HepG2 (cell line): ENCODE data around the gene SKI. TPM values are rescaled to one million over a fixed set of nuclear protein-coding genes. Genes with fewer than 3 reads are reported as not detected.

Experiments
- ATAC-seq: fragments of 200-7000 bp; cut with Tn5 transposase; 3 replicates; pipeline ENCODE4 v1.9.1; 2020; ENCODE audit warnings: mild to moderate bottlenecking, moderate library complexity
- BruUV-seq: library from RNA; stranded (reverse); fragments of 400-500 nt; replicated peaks from 2 replicates; lab custom pipeline; 2021; lab: Mats Ljungman, UMichigan
- CTCF ChIA-PET: fragments of 300-600 bp; formaldehyde crosslinking; extraction: SDS; loops from one replicate; lab custom pipeline; 2021; ENCODE audit warnings: low total read pairs, inconsistent platforms, low intra/inter-chr PET ratio; lab: Yijun Ruan, JAX
- POLR2A ChIA-PET: fragments of 350-600 bp; sonication (Branson Sonifier 250); formaldehyde crosslinking; loops from one replicate; lab custom pipeline; 2020; ENCODE audit warnings: antibody characterized with exemption, inconsistent platforms; lab: Yijun Ruan, JAX
- DNase-seq: peaks from one replicate; pipeline ENCODE4 v3.0.0-alpha.2; 2015; ENCODE audit warnings: low spot score
- FAIRE-seq: peaks from 3 replicates; lab custom pipeline; 2011; peaks lifted over from hg19 to GRCh38; lab: Jason Lieb, UNC
- H2AFZ ChIP-seq: one replicate; pipeline ENCODE4 v1.6.1; 2011; ENCODE audit warnings: low read length, inconsistent platforms
- H3K27ac ChIP-seq: fragments of 300-600 bp; 3 replicates; pipeline ENCODE4 v1.8.0; 2011; ENCODE audit warnings: mixed run types, mild to moderate bottlenecking, mixed read lengths, low read length, inconsistent platforms; ENCODE audit not compliant: insufficient read depth; ENCODE audit errors: extremely low read length
- H3K27me3 ChIP-seq, 2 experiments: fragments of 200-600 bp in 1 of 2; 2 replicates in 1 of 2; 3 replicates in 1 of 2; pipeline versions ENCODE4 v1.6.0 to v1.8.0; 2011; ENCODE audit warnings: low read length in 2 of 2, mild to moderate bottlenecking in 2 of 2, moderate library complexity in 2 of 2, inconsistent platforms in 1 of 2; ENCODE audit not compliant: insufficient read depth in 2 of 2, control insufficient read depth in 1 of 2
- H3K36me3 ChIP-seq, 2 experiments: fragments of 200-600 bp in 1 of 2; replicated peaks in 1 of 2; 2 replicates in 1 of 2; 3 replicates in 1 of 2; pipeline versions ENCODE4 v1.5.1 to v1.8.0; 2011; ENCODE audit warnings: low read length in 2 of 2, inconsistent platforms in 1 of 2; ENCODE audit not compliant: insufficient read depth in 2 of 2, control insufficient read depth in 1 of 2
- H3K4me1 ChIP-seq: 2 replicates; pipeline ENCODE4 v1.5.1; 2012; ENCODE audit warnings: low read length, inconsistent platforms; ENCODE audit not compliant: insufficient read depth
- H3K4me2 ChIP-seq: 2 replicates; pipeline ENCODE4 v1.6.0; 2011; ENCODE audit warnings: low read depth, low read length, inconsistent platforms
- H3K4me3 ChIP-seq, 3 experiments: fragments of 200-600 bp in 1 of 3; sonication (generic), shearing (Covaris generic) in 1 of 3; replicated peaks in 1 of 3; 2 replicates each; pipeline ENCODE4 v1.5.1; 2011 to 2016; ENCODE audit warnings: low read length in 3 of 3, inconsistent platforms in 2 of 3, low read depth in 2 of 3, mild to moderate bottlenecking in 2 of 3, control low read depth in 1 of 3, mixed read lengths in 1 of 3; ENCODE audit not compliant: insufficient read depth in 1 of 3
- H3K79me2 ChIP-seq: one replicate; pipeline ENCODE4 v1.6.1; 2011; ENCODE audit warnings: low read length, inconsistent platforms; ENCODE audit not compliant: insufficient read depth
- H3K9ac ChIP-seq: 2 replicates; pipeline ENCODE4 v1.6.0; 2011; ENCODE audit warnings: mild to moderate bottlenecking, low read depth, low read length, inconsistent platforms; ENCODE audit not compliant: insufficient read depth
- H3K9me3 ChIP-seq: 2 replicates; pipeline ENCODE4 v1.5.1; 2012; ENCODE audit warnings: mild to moderate bottlenecking, low read length
- H4K20me1 ChIP-seq: 2 replicates; pipeline ENCODE4 v1.6.0; 2011; ENCODE audit warnings: inconsistent platforms, mild to moderate bottlenecking, low read length, moderate library complexity; ENCODE audit not compliant: insufficient read depth
- AKNA ChIP-seq: sonication (generic); formaldehyde crosslinking; IDR thresholded peaks from 2 replicates; pipeline ENCODE4 v1.4.0; 2020; ENCODE audit warnings: missing genetic modification reagents, borderline replicate concordance
- ATF5 ChIP-seq: sonication (generic); formaldehyde crosslinking; IDR thresholded peaks from 2 replicates; pipeline ENCODE4 v1.4.0; 2020; ENCODE audit warnings: mild to moderate bottlenecking, low read depth, missing genetic modification reagents
- GTF3A ChIP-seq: sonication (generic); formaldehyde crosslinking; conservative IDR thresholded peaks from 2 replicates; pipeline ENCODE4 v1.4.0; 2020; ENCODE audit warnings: mild to moderate bottlenecking, missing genetic modification reagents
- MAF1 ChIP-seq: sonication (generic); formaldehyde crosslinking; IDR thresholded peaks from 2 replicates; pipeline ENCODE4 v1.5.0; 2020; ENCODE audit warnings: missing genetic modification reagents, borderline replicate concordance
- RXRA ChIP-seq: sonication (generic); formaldehyde crosslinking; IDR thresholded peaks from 2 replicates; pipeline ENCODE4 v1.5.1; 2020; ENCODE audit warnings: missing genetic modification reagents
- ZNF430 ChIP-seq: sonication (generic); formaldehyde crosslinking; IDR thresholded peaks from 2 replicates; pipeline ENCODE4 v1.9.0; 2021; ENCODE audit warnings: mild to moderate bottlenecking, missing genetic modification reagents
- whole genome bisulfite sequencing: methylation state at CpG from one replicate; pipeline ENCODE4 v1.1.6; 2017; ENCODE audit warnings: low lambda C conversion rate; 5-methylcytosine and 5-hydroxymethylcytosine counted together
- in situ Hi-C: cut with HindIII; loops from 2 replicates; pipeline ENCODE4 v1.10.0; 2017; ENCODE audit warnings: low pct_unique_long_range_greater_than_20kb; ENCODE audit not compliant: extremely low pct_ligation_motif_present
- intact Hi-C: fragments of 100-400 bp; cut with micrococcal nuclease; formaldehyde crosslinking; loops from one replicate; pipeline ENCODE4 v1.10.0; 2022; ENCODE audit not compliant: unreplicated experiment
- polyA plus RNA-seq, 8 experiments: library from polyadenylated mRNA; depleted of rRNA in 3 of 8; stranded (reverse) in 7 of 8; unstranded in 1 of 8; fragments of >200 nt; fragmentation: Illumina TruSeq in 4 of 8; extraction: Trizol in 4 of 8; gene quantifications; 2 replicates each; pipeline versions ENCODE4 v1.2.1 to v1.2.3, GENCODE V29; 2011 to 2016; ENCODE audit warnings: low read depth in 4 of 8, missing spikeins in 1 of 8, mixed read lengths in 1 of 8; ENCODE audit not compliant: insufficient read depth in 1 of 8
- total RNA-seq, 5 experiments: library from RNA; depleted of rRNA; stranded (reverse); fragments of >200 nt; fragmentation: Illumina TruSeq; extraction: Trizol; gene quantifications; 2 replicates each; pipeline ENCODE4 v1.2.3, GENCODE V29; 2016; ENCODE audit warnings: low read depth in 1 of 5
- TF ChIP-seq, protein P1 (sequence below): IDR thresholded peaks from 2 replicates; pipeline ENCODE4 v1.6.1; 2016; ENCODE audit warnings: mild to moderate bottlenecking

Gene SKI
- total and polyA plus RNA-seq, 2 of the 13 experiments (the other 11 are each of a cell fraction or from before 2014, with no cell fraction given) = 4.7 to 6.9 TPM

GRCh38 chr1:2355373-2356261, 127.5 kb downstream of the SKI start:
- H3K4me3 ChIP-seq = no peak overlapping the region
- H3K4me2 ChIP-seq = no peak overlapping the region
- no peak overlapping the region for H2AFZ ChIP-seq
- no peaks in the 10 kb centered on the region for H3K4me1 ChIP-seq
- ChIA-PET POLR2A (no interaction called here), CTCF (no interaction called here)
- H3K36me3 ChIP-seq = no peaks in the 10 kb centered on the region
- H3K9ac ChIP-seq = no peak overlapping the region
- no peak for DNase-seq
- WGBS = 47% methylated on average over 12 of the region's 28 CpGs
- H3K9me3 ChIP-seq = no peaks in the 10 kb centered on the region
- no peaks in the 10 kb centered on the region for H3K79me2 ChIP-seq
- in situ Hi-C loops = no loop called here
- no peak for TF ChIP-seq AKNA (CRISPR knock-in tag)
- TF ChIP-seq, protein P1, sequence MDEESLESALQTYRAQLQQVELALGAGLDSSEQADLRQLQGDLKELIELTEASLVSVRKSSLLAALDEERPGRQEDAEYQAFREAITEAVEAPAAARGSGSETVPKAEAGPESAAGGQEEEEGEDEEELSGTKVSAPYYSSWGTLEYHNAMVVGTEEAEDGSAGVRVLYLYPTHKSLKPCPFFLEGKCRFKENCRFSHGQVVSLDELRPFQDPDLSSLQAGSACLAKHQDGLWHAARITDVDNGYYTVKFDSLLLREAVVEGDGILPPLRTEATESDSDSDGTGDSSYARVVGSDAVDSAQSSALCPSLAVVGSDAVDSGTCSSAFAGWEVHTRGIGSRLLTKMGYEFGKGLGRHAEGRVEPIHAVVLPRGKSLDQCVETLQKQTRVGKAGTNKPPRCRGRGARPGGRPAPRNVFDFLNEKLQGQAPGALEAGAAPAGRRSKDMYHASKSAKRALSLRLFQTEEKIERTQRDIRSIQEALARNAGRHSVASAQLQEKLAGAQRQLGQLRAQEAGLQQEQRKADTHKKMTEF (CRISPR knock-in tag) = no peak
- TF ChIP-seq ZNF430 = no peak
- TF ChIP-seq RXRA (CRISPR knock-in tag) = no peak
- no peak for TF ChIP-seq MAF1 (CRISPR knock-in tag)
- no peak for TF ChIP-seq ATF5 (CRISPR knock-in tag)
- no peak for TF ChIP-seq GTF3A (CRISPR knock-in tag)
- TF ChIP-seq, all 625 proteins: peak for 0
- BruUV-seq = no TSS peak
- FAIRE-seq = no peak
- Histone ChIP-seq H3K27me3 (peaks cover 0 to 17% of the 10 kb centered on the region in 2 experiments; a peak in 4 of 5 replicates), H4K20me1 (no peaks in the 10 kb centered on the region), H3K27ac (no peak overlapping the region)
- intact Hi-C loops = no loop called here
- ATAC-seq = no peak
